ENCODE results near the gene ZNF438. TPM values are rescaled to one million over a fixed set of nuclear protein-coding genes. Genes with fewer than 3 reads are reported as not detected.

ZNF438 gene
- total and polyA plus RNA-seq, 2 of the 8 experiments (the other 6 are each of a cell fraction or from before 2014, with no cell fraction given): 0.95 to 1.7 TPM

DNA sequence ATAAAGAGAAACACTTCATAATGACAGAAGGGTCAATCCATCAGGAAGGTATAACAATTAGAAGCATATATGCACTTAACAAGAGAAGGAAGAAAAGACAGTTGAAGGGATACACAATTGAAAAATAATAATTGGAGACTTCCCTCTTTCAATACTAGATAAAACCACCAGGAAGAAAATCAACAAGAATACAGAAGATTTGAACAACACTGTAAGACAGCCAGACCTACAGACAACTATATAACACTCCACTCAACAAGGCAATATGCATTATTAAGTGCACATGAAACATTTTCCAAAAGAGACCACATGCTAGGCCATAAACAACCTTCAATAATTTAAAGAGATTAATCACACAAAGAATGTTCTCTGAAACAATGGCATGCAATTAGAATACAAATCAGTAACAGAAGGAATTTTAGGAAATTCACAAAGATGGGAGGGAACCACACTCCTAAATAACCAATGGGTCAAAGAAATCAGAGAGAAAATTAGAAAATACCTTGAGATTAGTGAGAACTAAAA is 35.1 kb downstream of the ZNF438 start:
- POLR2A ChIA-PET (ENCODE audit: partially characterized antibody): no interaction called here
- no peak overlapping the region for H4K91ac ChIP-seq (replicated peaks; ENCODE audit: insufficient read length, low read length)
- no peak for TF ChIP-seq JUN (IDR thresholded peaks at IDR 0.05; ENCODE audit: low read depth, low read length)
- TF ChIP-seq GABPA (IDR thresholded peaks at IDR 0.05; ENCODE audit: borderline replicate concordance, insufficient read depth, low read length): no peak

More for the DNA sequence above, 35.1 kb downstream of the ZNF438 start:
- H3K23ac ChIP-seq (ENCODE audit: insufficient read length): no peak overlapping the region
- no peak overlapping the region for H4K8ac ChIP-seq (ENCODE audit: extremely low read depth, insufficient read depth, low read length)
- no peak overlapping the region for H4K5ac ChIP-seq (ENCODE audit: insufficient read length, low read depth, low read length)
- no peak overlapping the region for H3K27ac ChIP-seq (ENCODE audit: low read depth, low read length)
- no peaks in the 10 kb centered on the region; a peak in 1 of 8 replicates for H3K36me3 ChIP-seq (ENCODE audit: control insufficient read depth in 2 of 4, insufficient read depth in 4 of 4, low read length in 3 of 4)
- no peak overlapping the region for H2BK12ac ChIP-seq (ENCODE audit: low read depth, low read length)
- no peaks in the 10 kb centered on the region for H3K79me2 ChIP-seq (ENCODE audit: control insufficient read depth in 1 of 2, insufficient read depth in 2 of 2, low read length in 2 of 2)
- H3K14ac ChIP-seq (ENCODE audit: insufficient read length): no peak overlapping the region
- no peaks in the 10 kb centered on the region for H4K20me1 ChIP-seq (replicated peaks in 1 of 2; ENCODE audit: control insufficient read depth in 1 of 2, insufficient read depth in 2 of 2, low read length in 2 of 2)
- H3K4me1 ChIP-seq (replicated peaks in 1 of 4; ENCODE audit: control insufficient read depth in 3 of 4, insufficient read depth in 4 of 4, low read length in 3 of 4): no peaks in the 10 kb centered on the region
- no peak overlapping the region for H3K18ac ChIP-seq (ENCODE audit: extremely low read depth, low read length)
- H3K4me2 ChIP-seq (ENCODE audit: insufficient read depth in 1 of 2, low read depth in 2 of 2, low read length in 2 of 2): no peak overlapping the region
- H3K23me2 ChIP-seq (ENCODE audit: low read depth, low read length): no peaks in the 10 kb centered on the region
- FAIRE-seq: no peak
- H3K27me3 ChIP-seq (replicated peaks in 1 of 4; ENCODE audit: control insufficient read depth in 3 of 4, extremely low read depth in 1 of 4, insufficient read depth in 3 of 4, low read length in 3 of 4): no peaks in the 10 kb centered on the region
- H3K56ac ChIP-seq (replicated peaks; ENCODE audit: insufficient read length, low read depth, low read length): no peak overlapping the region
- no peak for DNase-seq (ENCODE audit: low read depth in 1 of 2, low spot score in 2 of 2)
- H3K9ac ChIP-seq (replicated peaks in 1 of 4; ENCODE audit: extremely low read depth in 1 of 4, low read depth in 3 of 4, low read length in 3 of 4): no peak overlapping the region
- no peaks in the 10 kb centered on the region for H3K79me1 ChIP-seq (ENCODE audit: low read depth, low read length)
- no peak overlapping the region for H2BK15ac ChIP-seq (ENCODE audit: low read length)
- no peak overlapping the region for H3K4me3 ChIP-seq (ENCODE audit: extremely low read depth in 1 of 4, insufficient read depth in 2 of 4, low read depth in 3 of 4, low read length in 4 of 4)
- no peak overlapping the region for H2AFZ ChIP-seq (ENCODE audit: low read length)
- no peak overlapping the region for H2AK5ac ChIP-seq (ENCODE audit: low read depth, low read length)
- no peak overlapping the region for H2BK5ac ChIP-seq (ENCODE audit: low read depth, low read length)
- no peak overlapping the region for H2BK120ac ChIP-seq (replicated peaks; ENCODE audit: low read depth, low read length)
- H2BK20ac ChIP-seq (ENCODE audit: low read length): no peak overlapping the region
- CTCF ChIA-PET (ENCODE audit: partially characterized antibody): no interaction called here
- H3K4ac ChIP-seq (replicated peaks; ENCODE audit: insufficient read length, low read depth, low read length): no peak overlapping the region
- peaks cover 15 to 16% of the 10 kb centered on the region in 2 experiments for H3K9me3 ChIP-seq (ENCODE audit: insufficient read depth in 2 of 2, low read depth in 1 of 2, low read length in 1 of 2)
